A673 (cell line): Measurements from ENCODE around the gene CNIH2.

Source experiments
- CTCF ChIP-seq: fragments of 300-800, 200-600 bp; sonication (generic); conservative IDR thresholded peaks from 2 replicates; pipeline ENCODE4 v1.5.1; 2017; ENCODE audit warnings: low read depth, mild to moderate bottlenecking, antibody characterized with exemption, low read length, moderate library complexity, mixed read lengths
- EZH2 ChIP-seq: fragments of 200-600 bp; sonication (generic); IDR thresholded peaks from 2 replicates; pipeline ENCODE4 v1.6.1; 2017; ENCODE audit warnings: borderline replicate concordance, low read depth, mild to moderate bottlenecking, mixed read lengths, antibody characterized with exemption, low read length; ENCODE audit not compliant: poor library complexity, severe bottlenecking

- TF ChIP-seq CTCF = no peak
- TF ChIP-seq EZH2 = no peak
These were observed 45.2 kb upstream of the CNIH2 start for GRCh38 chr11:66232769-66233168.
